HepG2 (cell line): ENCODE results near the gene COL4A6. TPM values are rescaled to one million over a fixed set of nuclear protein-coding genes. Genes with fewer than 3 reads are reported as not detected.

Source experiments
- ATAC-seq: fragments of 200-7000 bp; cut with Tn5 transposase; 3 replicates; pipeline ENCODE4 v1.9.1; 2020; ENCODE audit warnings: mild to moderate bottlenecking, moderate library complexity
- BruUV-seq: library from RNA; stranded (reverse); fragments of 400-500 nt; replicated peaks from 2 replicates; lab custom pipeline; 2021; lab: Mats Ljungman, UMichigan
- CTCF ChIA-PET: fragments of 300-600 bp; formaldehyde crosslinking; extraction: SDS; loops from one replicate; lab custom pipeline; 2021; ENCODE audit warnings: low total read pairs, inconsistent platforms, low intra/inter-chr PET ratio; lab: Yijun Ruan, JAX
- POLR2A ChIA-PET: fragments of 350-600 bp; sonication (Branson Sonifier 250); formaldehyde crosslinking; loops from one replicate; lab custom pipeline; 2020; ENCODE audit warnings: antibody characterized with exemption, inconsistent platforms; lab: Yijun Ruan, JAX
- DNase-seq: peaks from one replicate; pipeline ENCODE4 v3.0.0-alpha.2; 2015; ENCODE audit warnings: low spot score
- FAIRE-seq: peaks from 3 replicates; lab custom pipeline; 2011; peaks lifted over from hg19 to GRCh38; lab: Jason Lieb, UNC
- H2AFZ ChIP-seq: one replicate; pipeline ENCODE4 v1.6.1; 2011; ENCODE audit warnings: low read length, inconsistent platforms
- H3K27ac ChIP-seq: fragments of 300-600 bp; 3 replicates; pipeline ENCODE4 v1.8.0; 2011; ENCODE audit warnings: mixed run types, mild to moderate bottlenecking, mixed read lengths, low read length, inconsistent platforms; ENCODE audit not compliant: insufficient read depth; ENCODE audit errors: extremely low read length
- H3K27me3 ChIP-seq, 2 experiments: fragments of 200-600 bp in 1 of 2; 2 replicates in 1 of 2; 3 replicates in 1 of 2; pipeline versions ENCODE4 v1.6.0 to v1.8.0; 2011; ENCODE audit warnings: low read length in 2 of 2, mild to moderate bottlenecking in 2 of 2, moderate library complexity in 2 of 2, inconsistent platforms in 1 of 2; ENCODE audit not compliant: insufficient read depth in 2 of 2, control insufficient read depth in 1 of 2
- H3K36me3 ChIP-seq, 2 experiments: fragments of 200-600 bp in 1 of 2; replicated peaks in 1 of 2; 2 replicates in 1 of 2; 3 replicates in 1 of 2; pipeline versions ENCODE4 v1.5.1 to v1.8.0; 2011; ENCODE audit warnings: low read length in 2 of 2, inconsistent platforms in 1 of 2; ENCODE audit not compliant: insufficient read depth in 2 of 2, control insufficient read depth in 1 of 2
- H3K4me1 ChIP-seq: 2 replicates; pipeline ENCODE4 v1.5.1; 2012; ENCODE audit warnings: low read length, inconsistent platforms; ENCODE audit not compliant: insufficient read depth
- H3K4me2 ChIP-seq: 2 replicates; pipeline ENCODE4 v1.6.0; 2011; ENCODE audit warnings: low read depth, low read length, inconsistent platforms
- H3K4me3 ChIP-seq, 3 experiments: fragments of 200-600 bp in 1 of 3; sonication (generic), shearing (Covaris generic) in 1 of 3; replicated peaks in 1 of 3; 2 replicates each; pipeline ENCODE4 v1.5.1; 2011 to 2016; ENCODE audit warnings: low read length in 3 of 3, inconsistent platforms in 2 of 3, low read depth in 2 of 3, mild to moderate bottlenecking in 2 of 3, control low read depth in 1 of 3, mixed read lengths in 1 of 3; ENCODE audit not compliant: insufficient read depth in 1 of 3
- H3K79me2 ChIP-seq: one replicate; pipeline ENCODE4 v1.6.1; 2011; ENCODE audit warnings: low read length, inconsistent platforms; ENCODE audit not compliant: insufficient read depth
- H3K9ac ChIP-seq: 2 replicates; pipeline ENCODE4 v1.6.0; 2011; ENCODE audit warnings: mild to moderate bottlenecking, low read depth, low read length, inconsistent platforms; ENCODE audit not compliant: insufficient read depth
- H3K9me3 ChIP-seq: 2 replicates; pipeline ENCODE4 v1.5.1; 2012; ENCODE audit warnings: mild to moderate bottlenecking, low read length
- H4K20me1 ChIP-seq: 2 replicates; pipeline ENCODE4 v1.6.0; 2011; ENCODE audit warnings: inconsistent platforms, mild to moderate bottlenecking, low read length, moderate library complexity; ENCODE audit not compliant: insufficient read depth
- ESRRA ChIP-seq: sonication (generic); formaldehyde crosslinking; IDR thresholded peaks from 2 replicates; pipeline ENCODE4 v1.5.1; 2020; ENCODE audit warnings: mild to moderate bottlenecking, low read depth, missing genetic modification reagents
- HNRNPL ChIP-seq: fragments of 200-400 bp; formaldehyde crosslinking; IDR thresholded peaks from 2 replicates; pipeline ENCODE4 v1.6.1; 2017; ENCODE audit warnings: mild to moderate bottlenecking, low read depth, low read length
- ONECUT2 ChIP-seq: sonication (generic); formaldehyde crosslinking; IDR thresholded peaks from 2 replicates; pipeline ENCODE4 v1.4.0; 2020; ENCODE audit warnings: missing genetic modification reagents
- PRMT3 ChIP-seq: sonication (generic); formaldehyde crosslinking; IDR thresholded peaks from 2 replicates; pipeline ENCODE4 v1.8.1; 2022; ENCODE audit warnings: low read depth, mild to moderate bottlenecking, moderate library complexity, missing genetic modification reagents, borderline replicate concordance
- SKI ChIP-seq: fragments of 450-650 bp; IDR thresholded peaks from one replicate; pipeline ENCODE4 v1.6.1; 2018; ENCODE audit warnings: mild to moderate bottlenecking; ENCODE audit not compliant: partially characterized antibody
- TMF1 ChIP-seq: sonication (generic); formaldehyde crosslinking; IDR thresholded peaks from 2 replicates; pipeline ENCODE4 v1.8.1; 2022; ENCODE audit warnings: low read depth, missing genetic modification reagents
- ZNF251 ChIP-seq: sonication (generic); formaldehyde crosslinking; IDR thresholded peaks from 2 replicates; pipeline ENCODE4 v1.9.0; 2021; ENCODE audit warnings: mild to moderate bottlenecking, missing genetic modification reagents
- ZNF878 ChIP-seq: sonication (generic); formaldehyde crosslinking; IDR thresholded peaks from 2 replicates; pipeline ENCODE4 v1.8.1; 2023; ENCODE audit warnings: mild to moderate bottlenecking, missing genetic modification reagents, moderate library complexity
- WGBS: methylation state at CpG from one replicate; pipeline ENCODE4 v1.1.6; 2017; ENCODE audit warnings: low lambda C conversion rate; 5-methylcytosine and 5-hydroxymethylcytosine counted together
- in situ Hi-C: cut with HindIII; loops from 2 replicates; pipeline ENCODE4 v1.10.0; 2017; ENCODE audit warnings: low pct_unique_long_range_greater_than_20kb; ENCODE audit not compliant: extremely low pct_ligation_motif_present
- intact Hi-C: fragments of 100-400 bp; cut with micrococcal nuclease; formaldehyde crosslinking; loops from one replicate; pipeline ENCODE4 v1.10.0; 2022; ENCODE audit not compliant: unreplicated experiment
- polyA plus RNA-seq, 8 experiments: library from polyadenylated mRNA; depleted of rRNA in 3 of 8; stranded (reverse) in 7 of 8; unstranded in 1 of 8; fragments of >200 nt; fragmentation: Illumina TruSeq in 4 of 8; extraction: Trizol in 4 of 8; gene quantifications; 2 replicates each; pipeline versions ENCODE4 v1.2.1 to v1.2.3, GENCODE V29; 2011 to 2016; ENCODE audit warnings: low read depth in 4 of 8, missing spikeins in 1 of 8, mixed read lengths in 1 of 8; ENCODE audit not compliant: insufficient read depth in 1 of 8
- total RNA-seq, 5 experiments: library from RNA; depleted of rRNA; stranded (reverse); fragments of >200 nt; fragmentation: Illumina TruSeq; extraction: Trizol; gene quantifications; 2 replicates each; pipeline ENCODE4 v1.2.3, GENCODE V29; 2016; ENCODE audit warnings: low read depth in 1 of 5
- TF ChIP-seq, protein P1 (sequence below): sonication (generic); formaldehyde crosslinking; IDR thresholded peaks from 2 replicates; pipeline ENCODE4 v1.8.0; 2022; ENCODE audit warnings: mild to moderate bottlenecking, missing genetic modification reagents, borderline replicate concordance
- TF ChIP-seq, protein P2 (sequence below): IDR thresholded peaks from 2 replicates; pipeline ENCODE4 v1.6.1; 2016
- TF ChIP-seq, protein P3 (sequence below): sonication (generic); formaldehyde crosslinking; IDR thresholded peaks from 2 replicates; pipeline ENCODE4 v1.4.0; 2020; ENCODE audit warnings: mild to moderate bottlenecking, missing genetic modification reagents
- TF ChIP-seq, protein P4 (sequence below): sonication (generic); formaldehyde crosslinking; IDR thresholded peaks from 2 replicates; pipeline ENCODE4; 2020; ENCODE audit warnings: missing genetic modification reagents, mild to moderate bottlenecking, borderline replicate concordance
- TF ChIP-seq, protein P5 (sequence below), 2 experiments: sonication (generic) in 1 of 2; formaldehyde crosslinking in 1 of 2; IDR thresholded peaks; 2 replicates each; pipeline versions ENCODE4 v1.4.0 to v1.6.1; 2018 to 2020; ENCODE audit warnings: missing genetic modification reagents in 2 of 2, borderline replicate concordance in 1 of 2, low read depth in 1 of 2, mild to moderate bottlenecking in 1 of 2, missing biosample characterization in 1 of 2

The COL4A6 gene
- total and polyA plus RNA-seq, 2 of the 13 experiments (the other 11 are each of a cell fraction or from before 2014, with no cell fraction given): 4.5 to 8.2 TPM

DNA sequence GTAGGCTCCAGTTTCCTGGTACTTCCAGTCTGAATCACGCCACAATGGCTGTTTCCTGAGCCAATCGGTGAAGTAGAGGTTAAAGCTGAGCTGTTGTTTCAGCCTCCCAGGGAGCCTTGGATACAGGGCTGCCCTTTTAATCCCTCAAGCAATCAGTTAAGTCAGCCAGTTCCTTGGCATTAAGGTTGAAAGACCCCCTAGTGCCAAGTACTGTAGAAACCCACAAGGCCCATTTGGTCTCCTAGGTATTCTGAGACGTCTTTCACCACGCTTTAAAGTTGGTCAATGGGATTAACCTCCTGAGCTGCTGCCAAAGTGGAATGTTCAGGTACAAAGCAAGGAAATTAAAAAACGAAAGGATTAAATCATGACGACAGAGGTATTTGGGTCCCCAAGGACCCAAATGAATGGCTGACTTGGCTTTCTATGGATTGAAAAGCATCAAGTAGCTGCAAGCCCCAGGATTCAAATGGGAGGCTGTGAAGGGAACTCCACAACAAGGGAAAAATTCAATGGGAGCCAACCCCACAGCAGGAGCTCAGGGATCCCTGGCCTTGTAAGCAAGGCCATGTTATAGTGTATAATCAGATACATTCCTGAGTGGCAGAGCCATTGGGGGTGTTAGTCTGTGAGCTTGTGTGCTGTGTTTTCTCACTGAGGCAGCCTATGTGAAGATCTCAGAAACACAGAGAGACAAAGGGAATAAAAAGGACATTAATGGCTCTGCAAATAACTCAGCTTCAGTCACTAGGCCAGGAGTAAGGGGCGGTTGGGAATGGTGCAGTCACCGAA lies 260.7 kb downstream of the COL4A6 start (continued):
- TF ChIP-seq PRMT3 (CRISPR knock-in tag) (no peak), ZNF251 (no peak)
- TF ChIP-seq, all 625 proteins: peak for 0

DNA sequence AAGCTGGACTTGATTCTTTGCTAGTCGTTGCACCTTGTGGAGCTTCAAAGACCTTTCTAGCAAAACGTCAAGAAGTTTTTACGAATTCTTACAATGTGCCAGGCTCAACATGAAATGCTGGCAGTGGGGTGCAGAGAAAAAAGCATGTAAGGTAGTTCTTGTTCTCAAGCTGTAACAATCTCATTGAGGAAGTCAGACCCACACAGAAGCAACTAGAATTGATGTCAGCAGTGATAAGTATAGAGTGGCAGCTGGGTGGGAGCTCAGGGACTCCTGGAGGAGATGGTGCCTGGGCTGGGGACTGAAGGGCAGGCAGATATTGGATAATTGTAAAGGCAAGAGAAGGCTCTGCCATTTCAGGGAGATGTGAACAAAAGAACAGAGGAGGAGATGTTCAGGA lies 264.3 kb downstream of the COL4A6 start:
- Histone ChIP-seq H2AFZ (no peak overlapping the region), H3K4me3 (no peak overlapping the region), H3K4me1 (no peaks in the 10 kb centered on the region), H3K79me2 (no peaks in the 10 kb centered on the region), H3K36me3 (no peaks in the 10 kb centered on the region), H3K4me2 (no peak overlapping the region), H3K27ac (no peak overlapping the region), H3K9ac (no peak overlapping the region), H4K20me1 (no peaks in the 10 kb centered on the region), H3K9me3 (no peaks in the 10 kb centered on the region), H3K27me3 (no peaks in the 10 kb centered on the region)
- no peak for DNase-seq
- intact Hi-C loops (no loop called here), in situ Hi-C loops (no loop called here)
- ChIA-PET POLR2A (no interaction called here), CTCF (no interaction called here)
- no TSS peak for BruUV-seq
- 63% methylated on average over 3 of the region's 3 CpGs for WGBS
- ATAC-seq: no peak
- no peak for FAIRE-seq
- TF ChIP-seq ZNF878 (CRISPR knock-in tag) (no peak), HNRNPL (no peak), ONECUT2 (CRISPR knock-in tag) (no peak), TMF1 (CRISPR knock-in tag) (no peak), ESRRA (CRISPR knock-in tag) (no peak), SKI (no peak)
- TF ChIP-seq, protein P1, sequence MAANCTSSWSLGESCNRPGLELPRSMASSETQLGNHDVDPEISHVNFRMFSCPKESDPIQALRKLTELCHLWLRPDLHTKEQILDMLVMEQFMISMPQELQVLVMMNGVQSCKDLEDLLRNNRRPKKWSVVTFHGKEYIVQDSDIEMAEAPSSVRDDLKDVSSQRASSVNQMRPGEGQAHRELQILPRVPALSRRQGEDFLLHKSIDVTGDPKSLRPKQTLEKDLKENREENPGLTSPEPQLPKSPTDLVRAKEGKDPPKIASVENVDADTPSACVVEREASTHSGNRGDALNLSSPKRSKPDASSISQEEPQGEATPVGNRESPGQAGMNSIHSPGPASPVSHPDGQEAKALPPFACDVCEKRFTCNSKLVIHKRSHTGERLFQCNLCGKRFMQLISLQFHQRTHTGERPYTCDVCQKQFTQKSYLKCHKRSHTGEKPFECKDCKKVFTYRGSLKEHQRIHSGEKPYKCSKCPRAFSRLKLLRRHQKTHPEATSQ (CRISPR knock-in tag): no peak
- TF ChIP-seq, protein P2, sequence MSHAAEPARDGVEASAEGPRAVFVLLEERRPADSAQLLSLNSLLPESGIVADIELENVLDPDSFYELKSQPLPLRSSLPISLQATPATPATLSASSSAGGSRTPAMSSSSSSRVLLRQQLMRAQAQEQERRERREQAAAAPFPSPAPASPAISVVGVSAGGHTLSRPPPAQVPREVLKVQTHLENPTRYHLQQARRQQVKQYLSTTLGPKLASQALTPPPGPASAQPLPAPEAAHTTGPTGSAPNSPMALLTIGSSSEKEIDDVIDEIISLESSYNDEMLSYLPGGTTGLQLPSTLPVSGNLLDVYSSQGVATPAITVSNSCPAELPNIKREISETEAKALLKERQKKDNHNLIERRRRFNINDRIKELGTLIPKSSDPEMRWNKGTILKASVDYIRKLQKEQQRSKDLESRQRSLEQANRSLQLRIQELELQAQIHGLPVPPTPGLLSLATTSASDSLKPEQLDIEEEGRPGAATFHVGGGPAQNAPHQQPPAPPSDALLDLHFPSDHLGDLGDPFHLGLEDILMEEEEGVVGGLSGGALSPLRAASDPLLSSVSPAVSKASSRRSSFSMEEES (CRISPR knock-in tag): no peak
- TF ChIP-seq, protein P3, sequence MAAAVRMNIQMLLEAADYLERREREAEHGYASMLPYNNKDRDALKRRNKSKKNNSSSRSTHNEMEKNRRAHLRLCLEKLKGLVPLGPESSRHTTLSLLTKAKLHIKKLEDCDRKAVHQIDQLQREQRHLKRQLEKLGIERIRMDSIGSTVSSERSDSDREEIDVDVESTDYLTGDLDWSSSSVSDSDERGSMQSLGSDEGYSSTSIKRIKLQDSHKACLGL (CRISPR knock-in tag): no peak
- TF ChIP-seq, protein P4, sequence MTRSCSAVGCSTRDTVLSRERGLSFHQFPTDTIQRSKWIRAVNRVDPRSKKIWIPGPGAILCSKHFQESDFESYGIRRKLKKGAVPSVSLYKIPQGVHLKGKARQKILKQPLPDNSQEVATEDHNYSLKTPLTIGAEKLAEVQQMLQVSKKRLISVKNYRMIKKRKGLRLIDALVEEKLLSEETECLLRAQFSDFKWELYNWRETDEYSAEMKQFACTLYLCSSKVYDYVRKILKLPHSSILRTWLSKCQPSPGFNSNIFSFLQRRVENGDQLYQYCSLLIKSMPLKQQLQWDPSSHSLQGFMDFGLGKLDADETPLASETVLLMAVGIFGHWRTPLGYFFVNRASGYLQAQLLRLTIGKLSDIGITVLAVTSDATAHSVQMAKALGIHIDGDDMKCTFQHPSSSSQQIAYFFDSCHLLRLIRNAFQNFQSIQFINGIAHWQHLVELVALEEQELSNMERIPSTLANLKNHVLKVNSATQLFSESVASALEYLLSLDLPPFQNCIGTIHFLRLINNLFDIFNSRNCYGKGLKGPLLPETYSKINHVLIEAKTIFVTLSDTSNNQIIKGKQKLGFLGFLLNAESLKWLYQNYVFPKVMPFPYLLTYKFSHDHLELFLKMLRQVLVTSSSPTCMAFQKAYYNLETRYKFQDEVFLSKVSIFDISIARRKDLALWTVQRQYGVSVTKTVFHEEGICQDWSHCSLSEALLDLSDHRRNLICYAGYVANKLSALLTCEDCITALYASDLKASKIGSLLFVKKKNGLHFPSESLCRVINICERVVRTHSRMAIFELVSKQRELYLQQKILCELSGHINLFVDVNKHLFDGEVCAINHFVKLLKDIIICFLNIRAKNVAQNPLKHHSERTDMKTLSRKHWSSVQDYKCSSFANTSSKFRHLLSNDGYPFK (CRISPR knock-in tag): no peak
- TF ChIP-seq, protein P5, sequence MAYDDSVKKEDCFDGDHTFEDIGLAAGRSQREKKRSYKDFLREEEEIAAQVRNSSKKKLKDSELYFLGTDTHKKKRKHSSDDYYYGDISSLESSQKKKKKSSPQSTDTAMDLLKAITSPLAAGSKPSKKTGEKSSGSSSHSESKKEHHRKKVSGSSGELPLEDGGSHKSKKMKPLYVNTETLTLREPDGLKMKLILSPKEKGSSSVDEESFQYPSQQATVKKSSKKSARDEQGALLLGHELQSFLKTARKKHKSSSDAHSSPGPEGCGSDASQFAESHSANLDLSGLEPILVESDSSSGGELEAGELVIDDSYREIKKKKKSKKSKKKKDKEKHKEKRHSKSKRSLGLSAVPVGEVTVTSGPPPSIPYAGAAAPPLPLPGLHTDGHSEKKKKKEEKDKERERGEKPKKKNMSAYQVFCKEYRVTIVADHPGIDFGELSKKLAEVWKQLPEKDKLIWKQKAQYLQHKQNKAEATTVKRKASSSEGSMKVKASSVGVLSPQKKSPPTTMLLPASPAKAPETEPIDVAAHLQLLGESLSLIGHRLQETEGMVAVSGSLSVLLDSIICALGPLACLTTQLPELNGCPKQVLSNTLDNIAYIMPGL (CRISPR knock-in tag; IDR thresholded peaks at IDR 0.05; ENCODE audit: borderline replicate concordance in 1 of 2, low read depth in 1 of 2): no peak
